GM21529 (cell line): ENCODE results near the gene MAPK12.

ENCODE experiments used
- ATAC-seq: cut with Tn5 transposase; IDR thresholded peaks from one replicate; pipeline ENCODE4 v1.9.1; 2021; ENCODE audit not compliant: unreplicated experiment

MAPK12 gene

DNA sequence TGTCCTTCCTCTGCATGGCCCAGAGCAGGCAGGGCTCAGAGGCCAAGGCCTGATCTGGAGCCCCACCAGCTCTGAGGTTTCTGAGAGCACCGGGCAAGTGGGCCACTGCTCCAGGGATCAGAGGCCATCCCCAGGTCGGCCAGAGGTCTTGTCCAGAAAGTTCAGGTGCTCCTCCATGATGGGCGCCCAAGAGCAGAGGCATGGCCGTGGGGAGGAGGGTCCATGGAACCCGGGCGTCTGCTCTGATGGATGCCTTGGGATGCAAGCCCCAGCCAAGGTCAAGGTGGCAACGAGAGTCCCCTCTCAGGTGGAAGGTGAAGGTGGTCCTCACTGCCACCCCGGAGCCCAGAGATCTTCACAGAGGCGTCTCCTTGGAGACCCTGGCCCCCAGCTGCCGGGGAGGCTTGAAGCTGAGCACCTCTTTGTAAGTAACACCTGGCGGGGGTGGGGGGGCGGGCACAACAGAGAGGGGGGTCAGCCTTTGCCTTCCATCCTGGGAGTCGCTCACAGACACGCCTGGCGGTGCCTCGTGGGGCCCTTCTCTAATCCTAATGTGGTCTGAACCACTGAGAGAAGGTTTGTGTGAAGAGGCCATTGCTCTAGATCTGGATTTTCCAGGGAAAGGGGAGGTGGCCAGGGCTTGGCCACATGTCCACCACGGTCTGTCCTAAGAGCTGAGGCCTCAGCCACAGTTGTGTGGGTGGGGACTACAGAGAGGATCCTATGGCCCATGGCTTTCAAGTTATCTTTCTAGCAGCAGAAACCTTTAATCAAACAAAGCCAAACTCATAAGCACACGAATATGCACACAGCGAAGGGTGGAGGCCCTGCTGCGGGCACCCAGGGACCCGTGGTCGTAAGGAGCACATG, 8.2 kb downstream of the MAPK12 start:
- ATAC-seq: no peak

DNA sequence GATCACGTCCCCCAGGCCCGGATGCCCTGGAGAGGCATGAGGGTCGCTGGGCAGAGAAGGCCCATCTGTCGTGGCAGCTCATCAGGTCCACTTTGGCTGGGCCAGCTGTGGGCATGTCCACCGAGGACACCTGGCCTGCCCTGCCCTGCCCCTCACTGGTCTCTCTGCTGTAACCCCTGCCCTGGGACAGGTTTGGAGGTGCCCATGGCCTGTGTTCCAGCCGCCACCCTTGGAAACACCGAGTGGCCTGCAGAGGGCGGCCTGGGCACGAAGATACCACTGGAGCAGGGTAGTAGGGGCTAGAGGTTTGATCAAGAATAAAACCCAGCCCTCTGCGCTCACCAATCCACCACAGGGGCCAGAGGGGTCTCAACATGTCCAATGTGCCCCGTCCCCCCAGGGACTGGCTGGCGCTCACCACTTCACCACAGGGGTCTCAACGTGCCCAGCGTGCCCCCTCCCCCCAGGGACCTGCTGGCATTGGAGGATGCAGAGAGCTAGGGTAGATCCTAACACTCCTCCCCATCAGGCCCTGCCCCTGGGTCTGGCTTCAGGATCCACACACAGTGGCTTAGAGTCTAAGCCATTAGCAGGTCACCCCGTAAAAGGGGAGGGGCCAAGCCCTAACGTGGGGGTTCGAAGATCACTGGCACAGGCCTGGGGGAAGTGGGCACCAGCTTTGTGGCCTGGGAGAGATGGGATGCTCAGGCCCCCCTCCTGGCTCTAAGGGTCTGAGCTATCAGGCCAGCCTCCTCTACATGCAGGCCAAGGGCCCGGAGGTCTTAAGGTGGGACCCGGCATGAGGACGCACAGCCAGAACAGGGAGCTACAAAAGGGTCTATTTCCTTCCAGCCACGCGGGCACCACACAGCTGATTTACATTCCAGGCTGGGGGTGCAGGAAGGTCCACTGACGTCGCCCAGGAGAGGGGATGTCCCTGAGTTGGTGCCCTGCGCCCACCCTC, 9.1 kb downstream of the MAPK12 start:
- ATAC-seq: no peak

DNA sequence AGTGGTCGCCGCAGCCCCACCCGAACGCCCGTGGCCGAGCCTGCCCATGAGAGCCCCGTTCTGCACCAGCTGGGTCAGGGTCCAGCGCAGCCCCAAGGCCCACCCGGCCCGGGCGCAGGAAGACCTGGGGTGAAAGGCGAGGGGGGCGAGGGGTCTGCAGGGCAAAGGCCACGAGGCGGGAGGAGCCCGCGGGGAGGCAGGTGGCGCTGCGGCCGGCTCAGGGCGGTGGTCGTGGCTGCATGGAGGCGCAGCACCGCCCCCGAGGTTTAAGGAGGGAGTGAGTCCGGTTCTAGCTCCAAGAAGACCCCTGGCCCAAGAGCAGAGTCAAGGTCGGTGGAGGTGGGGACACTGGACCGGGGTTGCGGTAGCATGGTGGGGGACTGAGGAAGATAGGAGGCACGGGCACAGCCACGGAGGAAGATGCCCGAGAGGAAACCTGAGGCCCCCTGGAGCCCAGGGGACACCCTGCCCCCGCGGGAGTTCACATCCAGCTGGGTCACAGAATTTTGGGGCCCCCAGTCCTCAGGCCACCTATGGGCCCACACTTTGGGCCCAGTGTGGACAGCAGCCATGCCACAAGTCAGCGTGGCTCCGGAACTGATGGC, 9.9 kb downstream of the MAPK12 start:
- no peak for ATAC-seq

DNA sequence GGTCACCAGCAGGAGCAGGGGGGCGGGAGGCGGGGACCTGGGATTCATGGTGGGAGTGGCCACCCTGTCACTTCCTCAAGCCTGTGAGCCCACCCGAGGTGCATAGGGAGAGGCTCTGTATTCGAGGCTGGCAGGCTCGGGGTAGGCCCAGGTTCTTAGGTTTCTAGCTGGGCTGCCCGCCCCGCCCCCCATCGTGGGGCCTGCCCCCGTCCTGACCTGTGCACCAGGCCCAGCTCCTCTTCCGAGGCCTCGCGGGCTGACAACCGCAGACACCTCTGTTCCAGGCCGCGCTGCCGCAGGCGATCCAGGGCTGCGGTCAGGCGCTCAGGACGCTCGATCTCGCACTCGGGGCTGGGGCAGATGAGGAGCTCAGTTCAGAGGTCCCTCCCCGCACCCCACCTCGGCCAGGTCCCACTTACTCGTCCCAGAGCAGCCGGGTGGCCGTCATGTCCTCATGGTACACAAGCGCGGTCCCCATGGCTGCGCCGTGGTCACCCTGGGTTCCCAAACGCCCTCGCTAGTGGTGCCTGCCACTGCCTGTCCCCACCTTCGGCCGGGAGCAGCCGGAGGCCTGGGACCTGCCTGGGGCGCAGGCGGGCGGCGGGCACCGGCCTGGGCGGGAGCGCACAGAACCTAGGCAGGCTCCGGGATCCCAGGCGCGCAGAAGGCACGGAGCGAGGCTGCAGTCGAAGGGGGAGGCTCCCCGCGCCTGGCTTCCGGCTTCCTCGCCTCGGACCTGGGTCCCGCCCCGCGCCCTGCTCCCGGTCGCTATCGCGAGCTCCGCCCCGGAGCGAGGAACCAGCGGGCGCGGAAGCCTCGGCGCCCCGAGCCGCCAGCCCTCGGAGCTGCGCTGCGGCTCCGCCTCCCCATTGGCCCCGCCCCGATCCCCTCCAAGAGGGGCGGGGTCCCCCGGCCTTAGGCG, 10.7 kb downstream of the MAPK12 start, which contains the start of gene HDAC10:
Gene HDAC10 (minus strand): TSS at position 711 of the 922 bp plus-strand sequence. CDS start 233 bp downstream, at position 478.
- ATAC-seq: peak; percentile 49

DNA sequence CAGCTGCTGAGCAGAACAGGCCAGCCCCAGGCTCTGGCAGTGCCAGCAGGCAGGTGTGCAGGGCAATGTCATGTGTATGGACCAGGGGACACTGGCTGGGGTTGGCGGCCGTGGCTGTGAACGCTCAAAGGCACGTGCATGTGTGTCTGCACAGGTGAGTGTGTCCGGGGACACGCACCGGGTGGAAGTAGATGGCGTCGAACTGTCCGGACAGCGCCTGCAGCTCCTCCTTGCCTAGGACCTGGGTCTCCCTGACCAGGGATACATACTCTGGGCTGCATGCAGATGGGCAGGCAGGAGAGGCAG, 11.3 kb downstream of the MAPK12 start:
- ATAC-seq: no peak

DNA sequence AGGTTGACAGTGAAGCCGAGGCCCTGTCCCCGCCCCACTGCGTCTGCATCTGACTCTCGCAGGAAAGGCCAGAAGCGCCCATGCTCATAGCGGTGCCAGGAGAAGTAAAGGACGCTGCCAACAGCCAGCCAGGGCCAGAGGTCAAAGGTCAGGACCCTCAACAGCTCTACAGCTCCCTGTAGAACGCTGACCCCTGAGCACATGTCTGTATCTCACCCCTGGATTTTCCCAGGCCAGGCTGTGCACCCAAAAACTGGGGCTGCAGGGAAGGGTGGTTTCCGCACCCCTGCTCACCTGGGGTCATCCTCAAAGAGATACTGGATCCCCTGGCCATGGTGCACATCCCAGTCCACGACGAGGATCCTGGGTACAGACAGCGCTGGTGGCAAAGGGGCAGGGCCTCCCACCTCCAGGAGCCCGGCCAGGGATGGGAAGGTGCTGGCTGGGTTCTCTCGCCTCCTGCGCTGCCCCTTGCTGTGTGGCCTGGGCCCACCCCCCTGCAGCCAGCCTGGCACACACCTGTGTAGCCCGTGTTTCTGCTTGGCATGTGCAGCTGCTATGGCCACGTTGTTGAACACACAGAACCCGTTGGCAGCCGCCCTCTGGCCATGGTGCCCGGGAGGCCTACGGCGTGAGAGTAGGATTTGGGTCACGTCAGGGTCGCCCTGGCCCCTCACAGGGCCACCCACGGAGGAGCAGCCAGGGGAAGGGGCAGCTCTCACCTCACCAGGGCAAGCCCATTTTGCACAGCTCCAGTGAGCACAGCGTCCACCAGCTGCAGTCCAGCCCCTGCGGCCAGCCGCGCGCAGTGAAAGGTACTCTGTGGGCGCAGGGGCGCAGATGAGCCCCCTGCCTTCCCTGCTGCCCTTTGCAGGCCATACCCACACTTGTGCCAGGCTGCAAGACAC, 11.9 kb downstream of the MAPK12 start:
- no peak for ATAC-seq

DNA sequence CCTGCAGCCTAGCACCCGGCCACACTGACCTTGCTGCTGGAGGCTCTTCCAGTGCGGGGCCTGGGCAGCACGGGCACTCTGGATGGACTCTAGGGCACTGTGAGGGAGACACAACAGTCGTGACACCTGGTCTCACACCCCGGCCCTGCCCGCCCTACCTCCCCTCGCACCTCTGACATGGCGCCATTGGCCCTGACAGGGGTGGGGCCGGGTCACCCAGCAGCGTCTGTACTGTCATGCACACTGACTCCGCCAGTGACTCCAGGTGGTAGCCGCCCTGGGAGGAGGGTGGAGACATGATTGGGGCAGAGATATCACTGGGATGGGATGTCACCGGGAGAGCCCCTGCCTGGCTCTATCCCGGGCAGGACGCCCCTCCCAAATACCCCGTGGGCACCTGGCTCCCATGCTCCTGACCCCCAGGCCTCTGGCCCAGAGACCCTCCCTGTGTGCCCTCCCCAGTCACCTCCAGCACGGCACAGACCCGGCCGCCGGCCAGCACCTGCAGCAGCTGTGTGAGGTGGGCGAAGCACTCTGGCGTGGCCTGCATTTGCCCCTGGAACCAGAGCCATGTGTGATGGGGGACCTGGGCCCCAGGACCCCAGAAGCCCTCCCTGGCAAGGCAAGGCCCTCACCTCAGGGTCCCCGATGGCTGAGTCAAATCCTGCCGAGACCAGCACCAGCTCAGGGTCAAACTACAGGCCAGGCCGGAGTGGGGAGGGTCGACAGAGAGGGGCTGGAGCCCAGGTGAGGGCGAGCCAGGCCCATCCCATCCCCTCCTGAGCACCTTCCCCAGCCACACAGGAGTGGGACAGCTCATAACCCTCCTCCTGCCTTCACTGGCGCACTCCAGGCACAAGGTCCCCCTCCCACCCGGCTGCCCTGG, 13.0 kb downstream of the MAPK12 start:
- ATAC-seq: no peak

DNA sequence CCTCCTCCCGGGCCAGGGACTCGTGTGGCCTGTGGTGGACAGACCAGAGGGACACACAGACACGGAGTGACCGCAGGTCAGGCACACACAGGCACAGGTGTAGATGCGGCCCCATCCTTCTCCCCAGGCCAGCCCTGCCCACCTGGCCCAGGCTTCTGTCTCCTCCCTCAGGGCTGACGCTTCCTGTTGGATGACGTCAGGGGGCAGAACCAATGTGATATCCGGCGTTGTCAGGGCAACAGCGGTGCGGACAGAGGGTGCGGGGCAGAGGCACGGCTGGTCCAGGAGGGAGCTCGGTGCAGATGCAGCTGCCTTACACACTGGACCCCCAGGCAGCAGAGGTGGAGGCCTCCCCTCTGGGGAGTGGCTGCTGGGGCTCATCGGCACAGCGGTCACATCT, 13.7 kb downstream of the MAPK12 start:
- no peak for ATAC-seq

DNA sequence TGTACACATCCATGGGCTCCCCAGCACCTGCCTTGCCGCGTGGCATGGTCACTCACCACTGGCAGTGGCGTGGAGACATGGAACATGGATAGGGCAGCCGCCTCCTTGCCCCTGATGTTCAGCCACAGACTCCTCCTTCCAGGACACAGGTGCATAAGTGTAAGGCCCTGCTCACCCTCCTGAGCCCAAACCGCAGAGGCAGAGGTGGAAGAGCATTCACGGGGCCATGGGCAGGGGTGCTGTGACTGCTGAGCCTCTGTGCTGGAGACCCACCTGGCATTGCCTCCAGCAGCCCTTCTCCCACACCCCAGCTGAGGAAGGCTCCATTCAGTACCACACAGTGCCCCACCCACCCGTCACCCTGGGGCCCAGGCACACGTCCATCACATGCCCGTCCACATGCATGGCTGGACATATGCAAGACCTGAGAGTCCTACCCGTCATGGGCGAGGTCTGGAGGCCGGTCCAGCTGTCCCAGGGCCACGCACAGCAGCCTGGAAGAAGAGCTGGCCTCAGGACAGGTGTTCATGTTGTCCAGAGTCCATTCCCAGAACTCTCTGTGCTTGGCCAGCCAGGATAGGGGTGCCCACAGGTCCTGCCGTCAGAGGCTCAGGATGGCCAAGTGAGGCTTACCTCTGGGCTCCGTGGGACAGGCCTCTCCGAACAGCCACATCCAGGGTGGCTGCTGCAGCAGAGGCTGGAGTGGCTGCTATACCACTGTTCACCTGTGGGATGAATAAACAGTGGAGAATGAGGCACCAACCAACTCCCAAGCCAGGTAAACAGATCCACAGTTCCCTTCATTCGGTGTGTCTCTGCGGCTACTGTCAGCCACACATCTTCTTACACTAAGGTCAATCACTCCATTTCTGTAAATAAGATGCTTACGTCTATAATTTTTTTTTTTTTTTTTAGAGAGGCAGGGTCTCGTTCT, 15.0 kb downstream of the MAPK12 start:
- ATAC-seq: no peak

DNA sequence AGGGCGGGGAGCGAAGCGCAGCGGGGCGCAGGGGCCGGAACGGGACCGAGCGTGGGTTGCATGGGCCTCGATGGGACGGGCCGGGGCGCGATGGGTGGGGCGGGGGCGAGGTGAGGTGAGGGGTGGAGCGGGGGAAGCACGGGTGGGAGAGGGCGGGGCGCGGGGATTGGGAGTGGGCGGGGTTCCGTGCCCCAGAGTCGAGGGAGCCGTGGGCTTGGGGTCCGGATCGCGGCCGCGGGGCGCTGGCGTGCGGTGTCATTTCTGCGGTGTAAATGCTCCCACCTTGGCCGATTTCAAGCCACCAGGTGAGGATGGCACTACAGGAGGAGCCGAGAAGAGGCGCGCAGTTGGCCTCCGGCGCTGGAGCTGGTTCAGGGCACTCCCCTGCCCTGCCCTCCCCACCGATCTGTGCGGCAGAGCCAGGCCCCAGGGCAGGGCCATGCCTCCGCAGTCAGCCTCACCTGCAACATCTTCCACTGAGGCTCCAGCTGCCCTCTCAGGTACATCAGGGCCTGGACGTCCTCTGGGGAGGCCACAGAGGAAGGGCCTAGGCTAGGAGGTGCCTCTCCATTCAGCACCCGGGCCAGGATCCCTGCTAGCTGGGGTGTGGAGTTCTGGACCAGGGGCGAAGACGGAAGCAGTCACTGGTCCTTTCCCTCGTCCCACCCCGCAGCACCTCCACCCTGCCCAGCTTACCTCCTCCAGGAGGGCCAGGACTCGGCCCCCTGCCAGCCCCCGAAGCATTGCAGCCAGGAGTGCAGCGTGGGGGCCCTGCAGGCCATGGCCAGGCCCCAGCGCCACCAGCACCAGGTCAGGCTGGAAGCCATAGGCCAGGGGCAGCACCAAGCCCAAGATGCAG, 16.0 kb downstream of the MAPK12 start:
- ATAC-seq: no peak

DNA sequence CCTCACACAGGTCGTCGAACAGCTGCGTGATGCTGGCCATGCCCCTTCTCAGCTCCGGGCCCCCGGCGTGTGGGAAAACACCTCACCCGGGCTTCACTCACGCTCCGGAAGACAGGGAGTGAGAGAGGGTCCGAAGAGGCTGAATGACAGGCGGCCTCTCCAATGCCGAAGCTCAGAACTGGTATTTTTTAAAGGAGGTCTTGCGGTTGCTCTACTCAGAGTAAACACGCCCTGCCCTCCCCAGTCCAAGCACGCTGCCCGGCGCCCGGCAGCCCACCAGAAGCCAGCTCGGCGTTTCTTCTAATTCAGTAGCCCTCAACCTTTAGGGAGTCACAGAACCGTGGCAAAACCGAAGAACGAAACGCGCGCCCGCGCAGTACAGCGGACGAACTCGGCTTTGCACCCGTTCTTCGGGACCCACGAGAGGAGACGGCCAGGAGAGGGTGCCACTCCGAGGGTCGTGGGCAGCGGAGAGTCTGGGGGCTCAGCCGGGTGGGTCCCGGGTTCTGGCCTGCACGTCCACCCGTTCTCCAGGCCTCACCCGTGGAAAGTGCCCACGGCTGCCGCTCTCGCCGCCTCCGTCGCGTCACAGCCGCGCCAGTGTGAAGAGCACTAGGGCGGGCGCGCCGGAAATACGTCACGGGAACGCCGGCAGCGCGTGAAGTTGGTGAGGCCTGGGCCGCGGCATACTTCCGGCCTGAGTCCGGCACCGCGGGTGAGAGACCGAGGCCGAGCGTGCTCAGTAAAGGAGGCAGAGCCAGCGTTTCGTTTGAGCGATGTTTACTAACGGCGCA, 16.9 kb downstream of the MAPK12 start, which contains the start of gene TUBGCP6:
Gene TUBGCP6 (minus strand): TSS at position 604 of the 794 bp plus-strand sequence. CDS start 564 bp downstream, at position 40.
- peak; percentile 68 for ATAC-seq

DNA sequence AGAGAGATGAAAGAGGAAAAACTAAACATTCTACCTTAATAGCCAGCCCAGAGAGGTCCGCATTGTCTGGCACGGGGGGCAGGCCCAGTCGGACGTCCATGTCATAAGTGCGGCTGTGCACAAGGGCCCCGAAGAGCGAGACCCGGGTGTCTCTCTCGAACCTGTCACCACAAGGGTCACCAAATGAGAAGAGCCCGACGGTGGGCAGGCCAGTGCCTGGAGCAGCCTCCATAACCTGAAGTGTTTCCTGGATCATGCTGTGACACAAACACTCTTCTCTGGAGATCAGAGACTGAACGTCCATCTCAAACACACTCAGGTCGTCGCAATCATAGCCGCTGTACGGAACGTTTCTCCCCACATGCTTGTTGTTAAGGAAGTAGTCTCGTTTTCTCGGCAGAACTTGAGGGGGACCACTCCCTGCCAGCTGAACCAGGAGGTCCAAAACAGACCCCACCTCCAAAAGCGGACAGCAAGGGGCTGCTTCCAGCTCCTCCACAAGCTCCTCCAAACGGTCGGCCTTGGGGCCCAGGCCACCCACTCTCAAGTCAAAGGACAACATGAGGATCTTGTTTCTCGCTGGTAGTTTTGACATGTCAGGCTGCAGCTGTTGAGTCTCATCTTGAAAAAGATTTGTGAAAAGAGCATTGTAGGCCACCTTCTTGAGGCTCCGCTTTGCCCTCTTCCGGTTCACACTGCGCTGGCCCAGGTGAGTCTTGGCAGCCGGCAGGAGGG, 17.6 kb downstream of the MAPK12 start:
- ATAC-seq: no peak

DNA sequence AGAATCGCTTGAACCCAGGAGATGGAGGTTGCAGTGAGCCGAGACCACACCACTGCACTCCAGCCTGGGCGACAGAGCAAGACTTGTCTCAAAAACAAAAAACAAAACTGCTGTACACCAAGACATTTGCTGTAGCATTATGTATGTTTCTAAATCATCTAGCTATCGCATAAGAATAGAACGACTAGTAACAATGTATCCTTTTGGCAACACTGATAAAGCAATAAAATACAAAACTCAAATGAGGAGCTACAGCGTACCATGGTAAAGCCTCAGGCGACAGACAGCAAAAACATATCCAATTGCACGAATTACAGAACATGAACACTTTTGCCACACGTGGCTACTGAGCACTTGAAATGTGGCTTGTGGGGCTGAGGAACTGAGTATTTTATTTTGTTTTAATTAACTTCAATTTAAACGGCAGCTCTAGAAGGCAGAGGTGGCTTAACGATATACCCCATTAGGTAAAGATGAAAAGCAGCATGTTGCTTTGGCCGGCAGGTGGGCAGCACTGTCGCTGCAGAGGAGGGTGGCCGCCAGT, 19.0 kb downstream of the MAPK12 start:
- ATAC-seq: no peak

DNA sequence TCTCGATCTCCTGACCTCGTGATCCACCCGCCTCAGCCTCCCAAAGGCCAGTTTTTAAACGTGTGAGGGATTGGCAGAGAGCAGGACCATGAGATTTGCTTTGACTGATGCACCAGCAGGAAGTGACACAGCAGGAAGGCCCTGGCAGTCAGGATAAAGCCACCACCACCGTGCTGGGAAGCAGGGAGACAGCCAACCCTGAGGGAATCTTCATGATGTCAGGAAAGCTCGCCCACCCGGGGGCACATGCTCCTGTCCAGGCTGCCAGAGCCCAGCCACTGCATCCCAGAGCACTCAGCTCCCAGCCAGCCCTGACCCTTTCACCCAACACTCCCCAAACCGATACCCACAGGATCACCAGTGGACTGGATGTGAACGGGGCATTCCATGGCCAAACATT, 22.7 kb downstream of the MAPK12 start:
- no peak for ATAC-seq
